HTERT RPE-1 (cell line): Measurements from ENCODE around the gene EFNA4.

Source experiments
- in situ Hi-C: fragments of 300-500 bp; cut with MboI; formaldehyde crosslinking; loops from 4 replicates; pipeline ENCODE4 v1.14.3; 2020; ENCODE audit warnings: low sequenced_read_pairs

Gene EFNA4

DNA sequence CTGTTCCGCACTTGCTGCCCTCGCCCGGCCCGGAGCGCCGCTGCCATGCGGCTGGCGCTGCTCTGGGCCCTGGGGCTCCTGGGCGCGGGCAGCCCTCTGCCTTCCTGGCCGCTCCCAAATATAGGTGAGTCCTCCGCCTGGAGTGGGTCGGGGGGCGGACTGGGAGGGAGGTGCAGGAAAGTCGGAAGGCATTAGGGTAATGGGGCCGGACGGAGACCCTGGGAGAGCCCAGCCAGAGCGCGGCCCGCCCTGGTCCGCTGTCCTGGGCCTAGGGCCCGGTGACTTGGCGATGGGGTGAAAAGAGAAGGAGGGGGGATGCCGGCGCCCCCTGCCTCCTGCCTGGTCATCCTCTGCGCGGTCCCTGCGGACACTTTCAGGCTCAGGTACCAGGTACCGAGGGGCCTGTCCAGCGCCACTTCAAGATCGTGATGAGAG lies 12.2 kb upstream of the EFNA4 start:
- in situ Hi-C loops = no loop called here

- in situ Hi-C loops = no loop called here
Measured at GRCh38 chr1:155051777-155052398, 11.7 kb upstream of the EFNA4 start.

DNA sequence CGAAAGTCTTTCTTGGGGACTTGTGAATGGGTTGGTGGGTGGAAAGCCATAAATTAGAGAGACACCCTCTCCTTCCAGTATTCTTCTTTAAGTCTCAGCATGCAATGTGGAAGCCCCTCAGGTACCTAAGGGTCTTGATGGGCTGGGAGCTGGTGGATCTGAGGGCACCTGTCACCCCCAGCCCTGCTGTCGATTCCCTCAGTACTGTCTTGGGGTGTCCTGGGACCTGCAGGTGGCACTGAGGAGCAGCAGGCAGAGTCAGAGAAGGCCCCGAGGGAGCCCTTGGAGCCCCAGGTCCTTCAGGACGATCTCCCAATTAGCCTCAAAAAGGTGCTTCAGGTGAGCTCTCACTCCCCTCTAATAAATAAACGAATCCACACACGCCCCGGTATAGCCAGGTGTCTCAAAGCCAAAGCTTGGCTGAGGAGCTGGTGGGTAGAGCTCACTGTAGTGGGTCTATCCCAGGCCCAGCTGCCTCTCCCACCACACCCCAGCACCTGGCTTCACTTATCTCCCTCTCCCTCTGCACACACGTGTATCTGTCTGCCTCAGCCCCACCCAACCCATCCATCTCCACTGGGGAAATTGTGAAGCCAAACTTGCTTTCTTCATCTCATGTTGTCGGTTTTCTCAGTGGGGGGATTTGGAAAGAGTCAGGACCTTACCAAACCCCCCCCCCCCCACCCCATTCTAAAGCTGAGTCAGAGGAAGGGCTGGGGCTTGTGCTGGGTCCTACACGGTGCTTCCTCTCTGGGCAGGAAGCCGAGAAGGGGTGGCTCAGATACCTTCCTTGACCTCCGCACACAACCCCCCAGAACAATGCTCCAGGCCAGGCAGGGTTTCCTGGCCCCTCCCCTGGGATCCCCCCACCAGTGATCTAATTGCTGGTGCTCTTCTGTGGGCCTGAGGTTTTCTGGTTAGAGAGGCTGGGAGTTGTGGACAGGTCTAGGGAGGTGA lies 10.8 kb upstream of the EFNA4 start:
- in situ Hi-C loops = no loop called here

DNA sequence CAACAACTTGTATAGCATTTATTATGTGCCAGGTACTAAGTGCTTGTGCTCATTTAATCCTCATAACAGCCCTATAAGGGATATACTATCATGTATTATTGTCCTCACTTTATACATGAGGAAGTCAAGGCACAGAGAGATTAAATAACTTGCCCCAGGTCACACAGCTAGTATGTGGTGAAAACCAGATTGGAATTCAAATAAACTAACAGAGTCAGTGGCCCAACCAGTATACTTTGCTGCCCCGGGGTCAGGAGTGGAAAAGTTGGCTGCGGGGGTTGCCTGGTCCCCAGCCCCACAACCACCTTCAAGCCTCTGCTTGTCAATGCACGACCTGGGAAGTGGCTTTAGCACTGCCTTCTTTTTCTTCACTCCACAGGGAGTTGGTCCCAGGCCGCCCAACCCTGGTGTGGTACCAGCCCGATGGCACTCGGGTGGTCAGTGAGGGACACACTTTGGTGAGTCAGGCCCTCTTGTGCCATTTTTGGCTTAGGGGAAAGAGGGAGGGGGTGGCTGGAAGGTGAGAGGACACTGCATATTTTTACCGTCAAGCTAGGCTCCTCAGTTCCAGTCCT lies 9.9 kb upstream of the EFNA4 start:
- in situ Hi-C loops = no loop called here

GRCh38 chr1:155057104-155057503 lies 6.4 kb upstream of the EFNA4 start:
- in situ Hi-C loops = no loop called here

DNA sequence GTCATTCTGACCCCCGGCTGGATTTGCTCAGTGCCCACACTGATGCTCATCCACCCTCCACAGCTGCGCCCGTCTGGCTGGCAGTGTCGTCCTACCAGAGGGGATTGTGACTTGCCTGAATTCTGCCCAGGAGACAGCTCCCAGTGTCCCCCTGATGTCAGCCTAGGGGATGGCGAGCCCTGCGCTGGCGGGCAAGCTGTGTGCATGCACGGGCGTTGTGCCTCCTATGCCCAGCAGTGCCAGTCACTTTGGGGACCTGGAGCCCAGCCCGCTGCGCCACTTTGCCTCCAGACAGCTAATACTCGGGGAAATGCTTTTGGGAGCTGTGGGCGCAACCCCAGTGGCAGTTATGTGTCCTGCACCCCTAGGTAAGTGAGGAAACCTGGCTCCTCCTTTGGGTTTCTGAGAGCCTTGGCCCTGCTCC lies 5.7 kb upstream of the EFNA4 start:
- in situ Hi-C loops = no loop called here

DNA sequence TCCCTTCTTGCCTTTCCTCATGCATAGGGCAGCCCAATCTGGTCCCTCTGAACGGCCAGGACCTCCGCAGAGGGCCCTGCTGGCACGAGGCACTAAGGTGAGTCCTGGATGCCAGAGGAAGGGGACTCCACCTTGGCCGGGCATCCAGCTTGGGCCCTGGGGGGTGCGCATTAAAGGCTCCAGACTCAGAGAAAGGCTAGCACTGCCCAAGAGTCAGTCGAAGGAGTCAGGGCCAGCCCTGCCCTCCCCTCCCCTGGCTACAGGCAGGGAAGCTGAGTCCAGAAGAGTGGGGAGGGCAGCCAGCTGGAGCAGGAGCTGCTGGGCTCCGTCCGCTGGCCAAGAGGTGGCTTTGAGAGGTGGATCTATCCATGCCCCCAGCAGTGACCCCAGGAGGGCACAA lies 2.8 kb upstream of the EFNA4 start:
- in situ Hi-C loops = no loop called here

GRCh38 chr1:155061381-155062150 lies 2.0 kb upstream of the EFNA4 start:
- in situ Hi-C loops = no loop called here

GRCh38 chr1:155062151-155062686 lies 1.3 kb upstream of the EFNA4 start:
- in situ Hi-C loops = no loop called here

- in situ Hi-C loops = no loop called here
Measured at GRCh38 chr1:155062702-155063411, 683 bp upstream of the EFNA4 start.

GRCh38 chr1:155064111-155064831 lies 731 bp downstream of the EFNA4 start:
- in situ Hi-C loops = no loop called here

DNA sequence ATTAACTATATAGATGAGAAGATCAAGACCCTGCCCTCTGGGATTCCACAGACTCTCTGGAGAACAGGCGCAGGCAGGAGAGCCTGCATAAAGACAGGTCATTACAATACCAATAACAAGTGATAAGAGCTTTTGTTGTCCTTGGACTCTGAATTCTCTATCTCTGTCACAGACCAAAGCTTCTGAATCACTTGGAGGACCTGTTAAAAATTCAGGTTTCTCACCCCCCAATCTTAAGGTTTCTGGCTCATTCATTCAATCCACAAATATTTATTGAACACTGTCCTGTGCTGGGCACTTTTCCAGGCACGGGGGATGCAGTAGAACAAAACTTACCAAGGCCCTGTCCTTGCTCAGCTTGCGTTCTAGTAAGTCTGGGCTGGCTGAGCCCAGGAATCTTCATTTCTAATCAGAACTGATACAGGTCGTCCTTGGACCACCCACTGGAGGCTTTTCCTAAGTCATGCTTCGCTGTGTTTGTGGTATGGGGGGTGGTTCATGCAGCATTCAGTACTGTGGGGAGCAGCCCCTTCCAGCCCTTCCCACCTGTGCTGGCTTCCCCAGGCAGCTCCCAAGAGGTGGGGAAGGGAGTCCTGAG lies 1.4 kb downstream of the EFNA4 start:
- in situ Hi-C loops = no loop called here

DNA sequence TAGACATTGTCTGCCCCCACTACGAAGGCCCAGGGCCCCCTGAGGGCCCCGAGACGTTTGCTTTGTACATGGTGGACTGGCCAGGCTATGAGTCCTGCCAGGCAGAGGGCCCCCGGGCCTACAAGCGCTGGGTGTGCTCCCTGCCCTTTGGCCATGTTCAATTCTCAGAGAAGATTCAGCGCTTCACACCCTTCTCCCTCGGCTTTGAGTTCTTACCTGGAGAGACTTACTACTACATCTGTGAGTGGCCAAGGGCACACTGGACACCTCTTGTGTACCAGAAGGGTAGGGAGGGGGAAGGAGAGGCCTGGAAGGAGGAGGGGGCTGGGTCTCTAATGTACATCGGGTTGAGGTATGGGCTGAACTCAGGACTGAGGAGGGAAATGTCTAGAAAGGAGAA lies 3.2 kb downstream of the EFNA4 start:
- in situ Hi-C loops = no loop called here

DNA sequence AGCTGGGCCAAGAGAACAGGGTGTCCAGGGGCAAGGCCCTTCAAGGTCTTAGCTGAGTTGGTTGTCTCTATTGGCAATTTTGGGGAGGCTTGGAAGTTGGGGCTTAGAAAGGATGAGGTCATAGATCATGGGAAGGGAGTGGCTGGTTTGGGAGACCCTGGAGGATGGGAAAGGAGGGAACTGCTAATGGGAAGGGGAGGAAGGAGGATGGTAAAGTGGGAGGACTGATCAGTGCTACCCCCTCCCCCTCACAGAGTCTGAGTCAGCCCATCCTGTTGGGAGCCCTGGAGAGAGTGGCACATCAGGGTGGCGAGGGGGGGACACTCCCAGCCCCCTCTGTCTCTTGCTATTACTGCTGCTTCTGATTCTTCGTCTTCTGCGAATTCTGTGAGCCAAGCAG lies 5.1 kb downstream of the EFNA4 start:
- in situ Hi-C loops = no loop called here

- in situ Hi-C loops = no loop called here
Measured at GRCh38 chr1:155069551-155070157, 6.1 kb downstream of the EFNA4 start.

DNA sequence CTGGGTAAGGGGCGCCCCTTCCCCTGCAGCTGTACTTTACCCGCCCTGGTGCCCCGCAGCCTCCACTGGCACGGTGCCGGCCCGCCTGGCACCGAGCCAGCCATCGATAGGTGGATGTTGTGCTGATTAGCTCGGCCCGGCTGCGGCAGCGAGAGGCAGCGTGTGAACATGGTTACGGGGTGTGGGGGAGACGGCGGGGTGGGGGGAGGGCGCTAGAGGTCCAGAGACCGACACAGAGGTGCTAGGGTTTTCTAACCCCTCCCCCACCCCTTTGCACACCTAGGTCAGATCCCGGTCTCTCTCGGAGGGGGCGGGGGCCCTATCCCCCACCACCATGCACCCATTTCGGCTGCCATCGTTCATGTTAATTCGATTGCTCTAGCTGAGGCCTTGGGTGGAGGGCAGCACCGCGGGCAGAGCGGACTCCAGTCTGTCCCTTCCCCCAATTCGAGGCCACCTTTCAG lies 6.7 kb downstream of the EFNA4 start:
- in situ Hi-C loops = no loop called here

GRCh38 chr1:155070721-155071569 lies 7.4 kb downstream of the EFNA4 start:
- in situ Hi-C loops = no loop called here

GRCh38 chr1:155071701-155072100 lies 8.2 kb downstream of the EFNA4 start:
- in situ Hi-C loops = no loop called here
